T-cell (primary cell): ENCODE data around the gene JDP2. TPM values are rescaled to one million over a fixed set of nuclear protein-coding genes. Genes with fewer than 3 reads are reported as not detected.

Source experiments
- ATAC-seq, 4 experiments: fragments of 200-7000 bp in 3 of 4; fragments of 150-1000 bp in 1 of 4; cut with Tn5 transposase; replicated peaks in 1 of 4; 1 replicate in 3 of 4; 2 replicates in 1 of 4; pipeline ENCODE4 v1.10.0; 2021; ENCODE audit warnings: moderate library complexity in 3 of 4, mild to moderate bottlenecking in 2 of 4, moderate number of reproducible peaks in 1 of 4
- CTCF ChIA-PET, 2 donors: fragments of 300-600 bp; sonication (Branson Sonifier 250); formaldehyde crosslinking; loops; one replicate each; lab custom pipeline; 2022; ENCODE audit warnings: antibody characterized with exemption in 2 of 2; lab: Charles Lee
- POLR2A ChIA-PET, 2 donors: fragments of 300-600 bp; sonication (Branson Sonifier 250); formaldehyde crosslinking; loops; one replicate each; lab custom pipeline; 2022; ENCODE audit warnings: antibody characterized with exemption in 2 of 2; lab: Charles Lee
- DNase-seq, 35 experiments: peaks; one replicate each; pipeline versions ENCODE4 v3.0.0 to v3.0.0-alpha.2; 2013 to 2023
- H3K27ac ChIP-seq: one replicate; pipeline ENCODE4 v1.5.1; 2013; ENCODE audit warnings: low read length
- H3K27me3 ChIP-seq, 2 experiments: replicated peaks in 1 of 2; 1 replicate in 1 of 2; 2 replicates in 1 of 2; pipeline versions ENCODE4 v1.6.1 to v1.7.0; 2013; ENCODE audit warnings: low read length in 1 of 2, mixed read lengths in 1 of 2; ENCODE audit not compliant: control insufficient read depth in 2 of 2, insufficient read depth in 2 of 2; ENCODE audit errors: extremely low read depth in 1 of 2
- H3K36me3 ChIP-seq, 2 donors: 1 replicate in 1 of 2; 2 replicates in 1 of 2; pipeline versions ENCODE4 v1.6.1 to v1.7.0; 2013; ENCODE audit warnings: low read length in 1 of 2; ENCODE audit not compliant: control insufficient read depth in 2 of 2, insufficient read depth in 1 of 2; ENCODE audit errors: extremely low read depth in 1 of 2
- H3K4me1 ChIP-seq, 2 experiments: 1 replicate in 1 of 2; 2 replicates in 1 of 2; pipeline versions ENCODE4 v1.6.1 to v1.7.0; 2013; ENCODE audit warnings: low read length in 2 of 2, mixed read lengths in 1 of 2; ENCODE audit not compliant: insufficient read depth in 2 of 2, control insufficient read depth in 1 of 2; ENCODE audit errors: extremely low read depth in 1 of 2
- H3K4me3 ChIP-seq, 2 donors: 1 replicate in 1 of 2; 2 replicates in 1 of 2; pipeline versions ENCODE4 v1.5.1 to v1.7.0; 2013; ENCODE audit warnings: mild to moderate bottlenecking in 2 of 2, low read length in 1 of 2, moderate library complexity in 1 of 2; ENCODE audit not compliant: control insufficient read depth in 1 of 2; ENCODE audit errors: extremely low read depth in 1 of 2
- H3K9me3 ChIP-seq: 2 replicates; pipeline ENCODE4 v1.7.0; 2013
- H3K27ac Mint-ChIP-seq, 2 donors: one replicate each; pipeline ENCODE4 v1.8.0; 2020 to 2021; ENCODE audit warnings: mild to moderate bottlenecking in 2 of 2, mixed read lengths in 2 of 2
- H3K27me3 Mint-ChIP-seq, 2 donors: one replicate each; pipeline ENCODE4 v1.8.0; 2021 to 2022; ENCODE audit warnings: mixed read lengths in 2 of 2
- H3K36me3 Mint-ChIP-seq: one replicate; pipeline ENCODE4 v1.8.0; 2021; ENCODE audit warnings: mixed read lengths
- H3K4me1 Mint-ChIP-seq, 3 donors: one replicate each; pipeline ENCODE4 v1.8.0; 2020 to 2022; ENCODE audit warnings: mixed read lengths in 3 of 3, mild to moderate bottlenecking in 1 of 3
- H3K4me3 Mint-ChIP-seq, 3 donors: one replicate each; pipeline ENCODE4 v1.8.0; 2020 to 2022; ENCODE audit warnings: mild to moderate bottlenecking in 3 of 3, mixed read lengths in 3 of 3, moderate library complexity in 3 of 3
- H3K9me3 Mint-ChIP-seq, 3 donors: one replicate each; pipeline ENCODE4 v1.8.0; 2020 to 2022; ENCODE audit warnings: mixed read lengths in 3 of 3
- WGBS: methylation state at CpG from one replicate; pipeline ENCODE4 v1.1.5; 2013; ENCODE audit warnings: missing lambda C conversion rate; ENCODE audit not compliant: insufficient coverage; 5-methylcytosine and 5-hydroxymethylcytosine counted together
- total RNA-seq, 35 experiments: library from RNA in 6 of 35; stranded (reverse) in 6 of 35; fragments of 120-200 nt in 1 of 35; gene quantifications; one replicate each; pipeline versions ENCODE4 v1.2.1 to v1.2.4 and lab custom pipeline; 2013 to 2026

JDP2 gene
- total RNA-seq, 5 donors from 2014 or later (not counting 1 experiment from before 2014, with no cell fraction given), result 0.45 to 0.93 (median 0.76) TPM

DNA sequence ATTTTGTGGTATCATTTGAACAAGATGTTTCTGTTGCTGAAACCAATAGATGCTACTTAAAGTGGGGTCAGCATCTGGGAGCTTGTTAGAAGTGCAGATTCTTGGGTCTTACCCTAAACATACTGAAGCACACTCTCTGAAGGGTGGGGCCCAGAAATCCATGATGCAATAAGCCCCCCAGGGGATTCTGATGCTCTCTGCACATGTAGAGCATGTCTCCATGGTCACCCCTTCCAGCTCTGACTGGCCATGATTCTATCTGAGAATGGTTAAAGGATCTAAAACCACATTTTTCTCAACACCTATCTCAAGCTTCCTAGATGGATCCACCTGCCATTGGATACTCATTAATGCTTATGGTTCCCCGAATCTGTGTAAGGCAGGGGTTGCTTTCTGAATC is 20.4 kb downstream of the JDP2 start:
- no peaks in the 10 kb centered on the region for H3K4me1 Mint-ChIP-seq
- H3K36me3 Mint-ChIP-seq, result no peaks in the 10 kb centered on the region
- peaks cover 5 to 8% of the 10 kb centered on the region in 2 donors for H3K27me3 Mint-ChIP-seq
- Histone ChIP-seq H3K27ac (no peak overlapping the region), H3K36me3 (no peaks in the 10 kb centered on the region), H3K4me3 (no peak overlapping the region), H3K9me3 (no peaks in the 10 kb centered on the region), H3K27me3 (peaks cover 0 to 31% of the 10 kb centered on the region in 2 experiments), H3K4me1 (no peaks in the 10 kb centered on the region)
- ChIA-PET CTCF (no interaction called here), POLR2A (no interaction called here)
- H3K4me3 Mint-ChIP-seq, result no peak overlapping the region
- 90% methylated on average over 1 of the region's 1 CpG for WGBS
- DNase-seq, result no peak
- H3K9me3 Mint-ChIP-seq, result no peaks in the 10 kb centered on the region
- ATAC-seq, result no peak
- H3K27ac Mint-ChIP-seq, result no peak overlapping the region

DNA sequence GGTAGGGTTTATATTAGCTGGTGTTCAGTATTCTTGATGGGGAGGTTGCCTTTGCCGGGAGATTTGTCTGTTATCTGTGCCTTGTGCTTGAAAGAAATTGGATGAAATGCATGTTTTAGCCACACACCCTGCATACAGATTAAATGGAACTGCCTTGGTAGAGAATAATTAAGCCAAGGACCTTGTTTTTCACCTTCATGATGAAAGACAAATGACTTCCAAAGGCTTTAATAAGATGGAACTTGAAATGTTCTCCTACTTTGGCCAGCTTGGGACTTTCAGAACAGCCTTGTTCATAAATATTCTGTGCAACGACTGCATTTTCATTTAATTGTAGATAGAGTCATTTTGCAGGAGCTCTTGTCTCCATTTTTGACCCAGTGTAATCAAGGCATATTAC is 21.2 kb downstream of the JDP2 start:
- Histone ChIP-seq H3K4me1 (no peaks in the 10 kb centered on the region), H3K4me3 (no peak overlapping the region), H3K36me3 (no peaks in the 10 kb centered on the region), H3K27ac (no peak overlapping the region), H3K27me3 (peaks cover 0 to 31% of the 10 kb centered on the region in 2 experiments), H3K9me3 (no peaks in the 10 kb centered on the region)
- Mint-ChIP-seq H3K27ac (no peak overlapping the region), H3K9me3 (no peaks in the 10 kb centered on the region), H3K4me1 (no peaks in the 10 kb centered on the region), H3K27me3 (peaks cover 5 to 8% of the 10 kb centered on the region in 2 donors), H3K4me3 (no peak overlapping the region), H3K36me3 (no peaks in the 10 kb centered on the region)
- POLR2A ChIA-PET, result no interaction called here
- CTCF ChIA-PET, result interaction anchor here in 1 of 2 donors (0.5 kb wide), 1 partner anchor 317 kb away, joined by 3 read pairs; no protein-coding TSS in a partner anchor
- no peak for DNase-seq
- no CpG with 5 or more reads among the region's 2 CpGs for WGBS
- no peak for ATAC-seq

DNA sequence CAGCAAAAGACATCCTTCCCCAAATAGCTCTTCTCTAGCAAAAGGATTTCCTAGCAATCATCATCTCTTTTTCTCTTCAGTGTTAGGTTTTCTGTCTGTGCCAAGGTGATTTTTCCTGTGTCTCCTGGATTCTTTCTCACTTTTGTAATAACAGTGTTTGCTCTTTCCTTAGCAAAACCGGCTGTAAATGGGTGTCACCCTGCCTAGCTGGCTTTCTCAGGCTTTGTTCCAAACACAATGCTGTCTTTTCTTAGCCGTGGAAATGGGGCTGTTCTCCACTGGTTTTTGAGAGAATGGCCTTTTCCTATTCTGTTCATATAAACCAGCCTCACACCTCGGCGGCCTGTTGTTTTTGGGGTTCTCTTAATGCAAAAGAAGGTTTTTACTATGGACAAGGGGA is 21.9 kb downstream of the JDP2 start:
- no peaks in the 10 kb centered on the region for H3K9me3 Mint-ChIP-seq
- no peaks in the 10 kb centered on the region for H3K9me3 ChIP-seq
- H3K4me3 Mint-ChIP-seq, result no peak overlapping the region
- DNase-seq, result no peak
- peaks cover 0 to 29% of the 10 kb centered on the region in 2 experiments for H3K27me3 ChIP-seq
- H3K27me3 Mint-ChIP-seq, result peaks cover 2 to 8% of the 10 kb centered on the region in 2 donors
- 86% methylated on average over 1 of the region's 4 CpGs for whole genome bisulfite sequencing
- ChIA-PET POLR2A (no interaction called here), CTCF (no interaction called here)
- H3K4me1 Mint-ChIP-seq, result no peaks in the 10 kb centered on the region
- no peak overlapping the region for H3K27ac ChIP-seq
- H3K4me1 ChIP-seq, result no peaks in the 10 kb centered on the region
- no peaks in the 10 kb centered on the region for H3K36me3 Mint-ChIP-seq
- no peak overlapping the region for H3K27ac Mint-ChIP-seq
- no peaks in the 10 kb centered on the region for H3K36me3 ChIP-seq
- ATAC-seq, result no peak
- H3K4me3 ChIP-seq, result no peak overlapping the region

DNA sequence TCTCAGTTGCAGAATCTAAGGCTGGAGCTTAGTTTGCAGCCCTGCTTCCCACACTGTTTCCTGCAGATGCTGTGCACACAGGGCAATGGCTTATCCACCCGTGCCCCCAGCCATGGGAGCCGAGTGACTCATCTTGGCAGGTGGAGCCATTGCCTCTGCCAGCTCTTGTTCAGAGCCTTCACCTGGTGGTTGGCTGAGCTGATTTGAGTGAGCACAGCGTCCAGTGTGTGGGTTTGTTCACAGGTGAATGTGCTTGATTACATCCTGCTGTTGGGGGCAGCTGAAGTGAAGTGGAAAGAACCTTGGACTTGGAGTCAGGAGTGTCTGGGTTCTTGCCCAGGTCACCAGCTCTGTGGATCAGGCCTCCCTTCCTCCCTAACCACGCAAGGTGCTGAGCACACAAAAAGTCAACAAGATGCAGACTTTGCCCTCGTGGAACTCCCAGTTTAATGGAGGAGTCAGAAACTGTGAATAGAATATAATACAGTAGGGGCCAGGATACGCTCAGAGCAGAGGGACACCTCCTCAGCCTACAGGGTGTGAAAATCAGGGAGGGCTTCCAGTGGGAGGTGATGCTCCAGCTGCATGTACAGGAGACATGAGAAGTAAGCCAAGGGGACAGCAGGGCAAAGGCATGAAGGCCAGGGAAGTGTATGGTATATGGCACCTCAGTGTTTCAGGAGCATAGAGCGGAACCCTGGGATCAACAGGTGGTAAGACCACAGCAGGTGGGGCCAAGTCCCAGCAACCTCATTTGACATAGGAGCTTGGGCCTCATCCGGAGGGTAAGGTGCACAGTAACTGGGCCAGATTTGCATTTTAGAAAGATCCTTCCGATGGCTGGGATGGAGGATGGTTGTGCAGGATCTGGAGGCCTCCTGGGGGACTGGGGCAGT is 22.8 kb downstream of the JDP2 start:
- Histone ChIP-seq H3K27me3 (peaks cover 0 to 26% of the 10 kb centered on the region in 2 experiments), H3K27ac (no peak overlapping the region), H3K36me3 (no peaks in the 10 kb centered on the region), H3K4me3 (no peak overlapping the region), H3K4me1 (no peaks in the 10 kb centered on the region), H3K9me3 (no peaks in the 10 kb centered on the region)
- WGBS, result 71% methylated on average over 5 of the region's 9 CpGs
- Mint-ChIP-seq H3K4me3 (no peak overlapping the region), H3K9me3 (no peaks in the 10 kb centered on the region), H3K36me3 (no peaks in the 10 kb centered on the region), H3K27ac (no peak overlapping the region), H3K27me3 (peaks cover 2 to 8% of the 10 kb centered on the region in 2 donors), H3K4me1 (no peaks in the 10 kb centered on the region)
- POLR2A ChIA-PET, result no interaction called here
- CTCF ChIA-PET, result no interaction called here
- DNase-seq (no peak), ATAC-seq (no peak)

DNA sequence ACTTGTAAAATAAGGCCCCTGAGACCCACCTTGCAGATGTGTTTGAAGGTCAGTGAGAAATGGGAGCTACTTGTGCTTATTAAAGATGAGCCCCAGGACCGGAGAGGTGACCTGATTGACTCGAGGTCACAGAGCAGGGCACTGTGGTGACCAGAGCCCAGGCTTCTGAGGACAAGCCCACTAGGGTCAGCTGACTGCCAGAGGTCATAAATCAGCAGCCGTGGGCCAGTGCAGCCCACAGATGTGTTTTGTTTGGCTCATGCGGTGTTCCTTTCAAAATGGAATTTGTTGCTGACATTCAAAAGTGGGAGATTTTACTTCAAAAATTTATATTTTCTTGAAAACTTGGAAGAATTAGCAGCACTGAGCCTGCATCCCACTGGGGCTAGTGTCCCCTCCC is 24.5 kb downstream of the JDP2 start:
- no peaks in the 10 kb centered on the region for H3K9me3 Mint-ChIP-seq
- POLR2A ChIA-PET, result no interaction called here

DNA sequence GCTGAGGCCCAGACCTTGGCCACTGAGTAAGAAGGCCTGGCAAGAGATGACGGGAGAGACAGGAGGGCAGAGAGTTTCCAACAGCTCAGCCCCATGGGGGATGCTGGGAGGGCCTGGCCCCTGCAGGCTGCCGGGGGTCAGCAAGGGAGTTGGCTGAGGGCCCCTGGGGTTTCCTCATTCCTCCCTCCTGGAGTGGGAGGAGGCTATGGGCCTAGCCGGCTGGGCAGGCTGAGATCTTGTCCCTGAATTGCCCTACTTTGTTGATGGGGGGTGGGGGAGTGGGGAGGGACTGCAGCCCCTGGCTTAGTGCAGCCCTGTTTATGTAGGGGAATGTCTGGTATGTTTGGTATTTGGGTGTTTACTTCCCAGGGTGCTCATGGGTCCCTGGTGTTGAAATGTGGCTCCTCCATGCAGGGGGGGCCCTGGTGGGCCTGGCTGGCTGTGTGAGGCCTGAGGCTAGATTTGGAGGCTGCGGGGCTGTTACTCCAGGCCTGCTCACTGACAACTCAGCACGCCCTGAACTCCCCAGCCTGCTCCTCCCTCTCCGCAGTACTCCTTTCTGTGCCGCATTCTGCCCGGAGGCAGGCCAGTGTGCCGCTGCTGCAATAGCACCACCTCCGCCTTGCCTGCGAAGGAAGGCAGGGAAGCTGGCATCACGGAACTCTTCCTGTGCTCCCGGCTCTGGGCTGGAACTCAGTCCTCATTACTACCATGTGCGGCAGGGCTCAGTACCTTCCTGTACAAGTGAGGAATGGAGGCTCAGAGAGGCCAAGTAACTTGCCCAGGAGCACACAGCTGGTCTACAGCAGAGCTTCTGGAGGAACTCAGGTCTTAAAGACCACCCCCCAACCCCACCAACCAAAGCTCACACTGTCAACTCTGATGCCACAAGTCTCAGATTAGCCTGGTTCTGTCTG is 25.3 kb downstream of the JDP2 start:
- Mint-ChIP-seq H3K9me3 (no peaks in the 10 kb centered on the region), H3K27ac (no peak overlapping the region), H3K36me3 (no peaks in the 10 kb centered on the region), H3K4me1 (no peaks in the 10 kb centered on the region), H3K27me3 (peaks cover 0 to 12% of the 10 kb centered on the region in 2 donors), H3K4me3 (no peak overlapping the region)
- H3K36me3 ChIP-seq, result no peaks in the 10 kb centered on the region
- no peak overlapping the region for H3K4me3 ChIP-seq
- H3K4me1 ChIP-seq, result no peaks in the 10 kb centered on the region
- ATAC-seq, result no peak
- no peaks in the 10 kb centered on the region for H3K9me3 ChIP-seq
- CTCF ChIA-PET, result interaction anchor here (0.5 to 1.0 kb wide), 4 partner anchors 145 to 1334 kb away, joined by 3 to 8 read pairs (median 4); no protein-coding TSS in a partner anchor
- 97% methylated on average over 10 of the region's 14 CpGs for WGBS
- no peak overlapping the region for H3K27ac ChIP-seq
- POLR2A ChIA-PET, result no interaction called here
- no peak for DNase-seq
- H3K27me3 ChIP-seq, result peaks cover 0 to 26% of the 10 kb centered on the region in 2 experiments

More for the DNA sequence above, 24.5 kb downstream of the JDP2 start:
- Mint-ChIP-seq H3K4me1 (no peaks in the 10 kb centered on the region), H3K4me3 (no peak overlapping the region), H3K27me3 (peaks cover 2 to 12% of the 10 kb centered on the region in 2 donors), H3K36me3 (no peaks in the 10 kb centered on the region), H3K27ac (no peak overlapping the region)
- no peaks in the 10 kb centered on the region for H3K9me3 ChIP-seq
- CTCF ChIA-PET, result no interaction called here
- H3K27me3 ChIP-seq, result peaks cover 0 to 26% of the 10 kb centered on the region in 2 experiments
- H3K27ac ChIP-seq, result no peak overlapping the region
- H3K4me1 ChIP-seq, result no peaks in the 10 kb centered on the region
- WGBS, result 72% methylated on average over 3 of the region's 4 CpGs
- H3K36me3 ChIP-seq, result no peaks in the 10 kb centered on the region
- no peak for ATAC-seq
- DNase-seq, result no peak
- no peak overlapping the region for H3K4me3 ChIP-seq
